ENCODE results near the gene CKB.

CKB gene

DNA sequence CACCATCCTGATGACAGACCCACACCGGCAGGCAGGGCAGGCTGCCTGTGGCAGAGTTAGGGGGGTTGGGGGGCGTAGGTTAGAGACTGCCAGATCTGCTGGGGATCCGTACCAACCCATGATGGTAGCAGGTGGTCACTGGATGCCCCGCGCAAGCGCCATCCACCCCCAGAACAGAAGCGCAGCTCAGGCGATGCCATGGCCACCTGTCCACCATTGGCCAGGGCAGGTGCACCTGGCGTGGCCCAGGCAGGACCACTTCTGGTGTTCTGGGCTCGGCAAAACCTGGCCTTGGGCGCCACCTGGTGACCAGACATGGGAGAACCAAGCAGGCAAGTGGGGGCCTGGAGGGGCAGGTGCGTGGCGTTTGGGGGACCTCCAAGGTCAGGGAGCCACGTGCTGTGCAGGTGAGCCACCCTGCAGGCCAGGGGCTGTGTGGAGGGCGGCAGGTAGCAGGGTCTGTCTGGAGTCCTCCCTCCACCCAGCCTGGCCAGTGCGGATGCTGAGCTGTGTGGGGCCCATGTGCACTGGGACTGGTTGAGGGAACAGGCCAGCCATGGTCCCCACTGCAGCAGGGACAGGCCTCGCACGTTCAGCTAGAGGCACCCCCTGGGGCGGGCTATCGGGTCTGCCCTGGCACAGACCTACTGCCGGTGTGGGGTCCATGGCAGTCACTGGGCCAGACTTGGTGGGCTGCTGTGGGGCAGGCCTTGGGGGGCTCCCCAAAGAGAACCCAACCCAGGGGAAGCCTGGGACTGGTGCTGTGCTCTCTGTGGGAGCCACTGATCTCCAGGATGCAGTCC lies 24.2 kb upstream of the CKB start:
- Histone ChIP-seq H3K4me1 (ENCODE audit: insufficient read depth, low read length, poor library complexity, severe bottlenecking) (no peaks in the 10 kb centered on the region), H3K27me3 (ENCODE audit: insufficient read depth, low read length, poor library complexity, severe bottlenecking) (no peaks in the 10 kb centered on the region), H4K20me1 (ENCODE audit: insufficient read depth, low read length, poor library complexity, severe bottlenecking) (no peaks in the 10 kb centered on the region), H3K9me2 (replicated peaks; ENCODE audit: low read depth, low read length) (no peaks in the 10 kb centered on the region), H3K79me2 (ENCODE audit: insufficient read depth, low read length) (no peaks in the 10 kb centered on the region), H3K36me3 (ENCODE audit: insufficient read depth, low read length) (no peaks in the 10 kb centered on the region), H3F3A (ENCODE audit: low read depth) (no peaks in the 10 kb centered on the region), H3K4me2 (ENCODE audit: low read depth, low read length, poor library complexity, severe bottlenecking) (no peak overlapping the region), H3K9ac (ENCODE audit: low read depth, low read length, poor library complexity, severe bottlenecking) (no peak overlapping the region), H3K4me3 (ENCODE audit: low read length, poor library complexity, severe bottlenecking) (no peak overlapping the region), H3K9me3 (ENCODE audit: insufficient read depth, low read depth, low read length) (no peaks in the 10 kb centered on the region), H2AFZ (ENCODE audit: low read length) (no peak overlapping the region)
- TF ChIP-seq, protein P1, sequence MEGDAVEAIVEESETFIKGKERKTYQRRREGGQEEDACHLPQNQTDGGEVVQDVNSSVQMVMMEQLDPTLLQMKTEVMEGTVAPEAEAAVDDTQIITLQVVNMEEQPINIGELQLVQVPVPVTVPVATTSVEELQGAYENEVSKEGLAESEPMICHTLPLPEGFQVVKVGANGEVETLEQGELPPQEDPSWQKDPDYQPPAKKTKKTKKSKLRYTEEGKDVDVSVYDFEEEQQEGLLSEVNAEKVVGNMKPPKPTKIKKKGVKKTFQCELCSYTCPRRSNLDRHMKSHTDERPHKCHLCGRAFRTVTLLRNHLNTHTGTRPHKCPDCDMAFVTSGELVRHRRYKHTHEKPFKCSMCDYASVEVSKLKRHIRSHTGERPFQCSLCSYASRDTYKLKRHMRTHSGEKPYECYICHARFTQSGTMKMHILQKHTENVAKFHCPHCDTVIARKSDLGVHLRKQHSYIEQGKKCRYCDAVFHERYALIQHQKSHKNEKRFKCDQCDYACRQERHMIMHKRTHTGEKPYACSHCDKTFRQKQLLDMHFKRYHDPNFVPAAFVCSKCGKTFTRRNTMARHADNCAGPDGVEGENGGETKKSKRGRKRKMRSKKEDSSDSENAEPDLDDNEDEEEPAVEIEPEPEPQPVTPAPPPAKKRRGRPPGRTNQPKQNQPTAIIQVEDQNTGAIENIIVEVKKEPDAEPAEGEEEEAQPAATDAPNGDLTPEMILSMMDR (conservative IDR thresholded peaks at IDR 0.05; ENCODE audit: low read length), result peak; percentile 93
- TF ChIP-seq EZH2phosphoT487 (IDR thresholded peaks at IDR 0.05; ENCODE audit: borderline replicate concordance), result no peak

DNA sequence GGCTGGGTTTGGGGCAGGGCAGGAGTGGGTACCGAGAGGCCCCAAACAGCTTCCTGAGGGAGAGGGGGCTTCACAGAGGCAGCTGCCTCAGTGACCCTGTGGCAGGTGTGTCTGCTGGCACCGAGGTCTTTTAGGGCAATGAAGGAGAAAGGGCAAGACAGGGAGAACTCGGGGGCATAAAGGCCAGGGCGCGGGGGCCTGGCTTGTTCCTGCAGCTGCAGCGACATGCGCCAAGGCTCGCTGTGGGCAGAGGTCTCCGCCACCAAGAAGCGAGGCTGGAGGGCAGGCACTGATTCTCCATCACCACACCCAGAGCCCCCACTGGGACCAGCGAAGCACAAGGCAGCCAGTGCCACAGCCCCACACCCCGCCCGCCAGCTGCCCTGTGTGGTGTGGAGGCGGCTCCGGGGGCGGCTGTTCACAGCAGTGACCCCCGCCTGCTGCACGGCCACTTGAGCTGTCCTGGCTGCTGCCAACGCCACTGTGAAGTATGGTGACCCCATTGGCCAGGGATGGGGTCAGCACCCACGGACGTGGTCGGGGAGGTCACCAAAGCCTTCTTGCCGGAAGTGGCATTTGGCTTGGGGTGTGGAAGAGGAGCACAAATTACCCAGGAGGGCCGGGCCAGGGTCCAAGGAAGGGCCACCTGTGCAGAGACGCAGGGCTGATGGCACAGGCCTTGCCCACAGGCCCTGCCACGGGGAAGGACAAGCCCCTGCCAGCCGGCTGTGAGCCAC lies 23.5 kb upstream of the CKB start:
- no peaks in the 10 kb centered on the region for H3K36me3 ChIP-seq (ENCODE audit: insufficient read depth, low read length)
- no peaks in the 10 kb centered on the region for H3K79me2 ChIP-seq (ENCODE audit: insufficient read depth, low read length)
- no peaks in the 10 kb centered on the region for H3K9me3 ChIP-seq (ENCODE audit: insufficient read depth, low read depth, low read length)
- H2AFZ ChIP-seq (ENCODE audit: low read length), result no peak overlapping the region
- H3K4me3 ChIP-seq (ENCODE audit: low read length, poor library complexity, severe bottlenecking), result no peak overlapping the region
- H3F3A ChIP-seq (ENCODE audit: low read depth), result no peaks in the 10 kb centered on the region
- no peak overlapping the region for H3K9ac ChIP-seq (ENCODE audit: low read depth, low read length, poor library complexity, severe bottlenecking)
- no peaks in the 10 kb centered on the region for H4K20me1 ChIP-seq (ENCODE audit: insufficient read depth, low read length, poor library complexity, severe bottlenecking)
- TF ChIP-seq EZH2phosphoT487 (IDR thresholded peaks at IDR 0.05; ENCODE audit: borderline replicate concordance), result no peak
- TF ChIP-seq, protein P1 (conservative IDR thresholded peaks at IDR 0.05; ENCODE audit: low read length), result no peak
- no peaks in the 10 kb centered on the region for H3K9me2 ChIP-seq (replicated peaks; ENCODE audit: low read depth, low read length)
- H3K27me3 ChIP-seq (ENCODE audit: insufficient read depth, low read length, poor library complexity, severe bottlenecking), result no peaks in the 10 kb centered on the region
- no peak overlapping the region for H3K4me2 ChIP-seq (ENCODE audit: low read depth, low read length, poor library complexity, severe bottlenecking)
- no peaks in the 10 kb centered on the region for H3K4me1 ChIP-seq (ENCODE audit: insufficient read depth, low read length, poor library complexity, severe bottlenecking)

DNA sequence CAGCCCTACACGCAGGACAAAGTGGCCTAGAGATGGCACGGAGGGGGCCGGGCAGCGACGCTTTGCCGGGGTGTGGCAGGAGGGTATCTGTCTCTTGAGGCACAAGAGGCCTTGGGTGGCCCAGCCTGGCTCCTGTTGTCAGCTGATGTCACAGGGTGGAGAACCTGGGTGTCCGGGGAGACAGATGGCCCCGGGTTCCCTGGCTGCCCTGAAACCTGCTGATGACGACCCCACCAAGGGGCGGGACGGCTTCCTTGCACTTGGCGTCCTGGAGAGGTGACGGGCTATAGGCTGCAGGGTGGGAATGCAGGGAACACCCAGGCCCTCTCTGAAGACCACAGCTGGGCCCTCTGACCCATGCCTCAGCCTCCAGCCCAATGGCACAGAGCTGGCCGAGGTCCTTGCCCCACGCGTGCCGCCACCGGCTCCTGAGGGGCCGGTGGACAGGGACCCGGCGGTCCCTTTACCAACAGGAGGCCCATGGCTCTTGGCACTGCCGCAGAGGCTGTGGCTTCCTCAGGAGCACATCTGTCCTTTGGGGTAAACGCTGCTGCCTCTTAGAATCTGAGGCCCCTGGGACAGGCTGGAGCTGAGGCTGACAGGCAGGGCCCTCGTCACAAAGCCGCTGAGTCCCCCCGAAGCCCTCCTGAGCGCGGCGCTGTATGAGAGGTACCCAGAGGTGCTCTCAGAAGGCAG lies 22.7 kb upstream of the CKB start:
- no peaks in the 10 kb centered on the region for H3K27me3 ChIP-seq (ENCODE audit: insufficient read depth, low read length, poor library complexity, severe bottlenecking)
- no peaks in the 10 kb centered on the region for H3K4me1 ChIP-seq (ENCODE audit: insufficient read depth, low read length, poor library complexity, severe bottlenecking)
- H4K20me1 ChIP-seq (ENCODE audit: insufficient read depth, low read length, poor library complexity, severe bottlenecking), result no peaks in the 10 kb centered on the region
- no peak overlapping the region for H3K9ac ChIP-seq (ENCODE audit: low read depth, low read length, poor library complexity, severe bottlenecking)
- no peak for TF ChIP-seq EZH2phosphoT487 (IDR thresholded peaks at IDR 0.05; ENCODE audit: borderline replicate concordance)
- TF ChIP-seq, protein P1 (conservative IDR thresholded peaks at IDR 0.05; ENCODE audit: low read length), result no peak
- H3K4me3 ChIP-seq (ENCODE audit: low read length, poor library complexity, severe bottlenecking), result no peak overlapping the region
- H3K4me2 ChIP-seq (ENCODE audit: low read depth, low read length, poor library complexity, severe bottlenecking), result no peak overlapping the region
- H3F3A ChIP-seq (ENCODE audit: low read depth), result no peaks in the 10 kb centered on the region
- no peak overlapping the region for H2AFZ ChIP-seq (ENCODE audit: low read length)
- no peaks in the 10 kb centered on the region for H3K9me3 ChIP-seq (ENCODE audit: insufficient read depth, low read depth, low read length)
- no peaks in the 10 kb centered on the region for H3K79me2 ChIP-seq (ENCODE audit: insufficient read depth, low read length)
- H3K36me3 ChIP-seq (ENCODE audit: insufficient read depth, low read length), result no peaks in the 10 kb centered on the region
- no peaks in the 10 kb centered on the region for H3K9me2 ChIP-seq (replicated peaks; ENCODE audit: low read depth, low read length)

All from Loucy (cell line).